ENCODE data around the gene ADPRHL1. TPM values are rescaled to one million over a fixed set of nuclear protein-coding genes. Genes with fewer than 3 reads are reported as not detected.

Gene ADPRHL1
- total RNA-seq, 1 donor from 2014 or later, result 484 TPM

- H3K27me3 ChIP-seq (ENCODE audit: low read depth), result no peaks in the 10 kb centered on the region
- no peaks in the 10 kb centered on the region for H3K9me3 ChIP-seq (replicated peaks)
- no peak for DNase-seq
- peak overlapping the region; percentile 61 for H3K27ac ChIP-seq (replicated peaks)
- peaks cover 51% of the 10 kb centered on the region for H3K36me3 ChIP-seq
- H3K4me1 ChIP-seq, result peaks cover 28% of the 10 kb centered on the region
- no peak overlapping the region for H3K4me3 ChIP-seq
- TF ChIP-seq, protein P1, sequence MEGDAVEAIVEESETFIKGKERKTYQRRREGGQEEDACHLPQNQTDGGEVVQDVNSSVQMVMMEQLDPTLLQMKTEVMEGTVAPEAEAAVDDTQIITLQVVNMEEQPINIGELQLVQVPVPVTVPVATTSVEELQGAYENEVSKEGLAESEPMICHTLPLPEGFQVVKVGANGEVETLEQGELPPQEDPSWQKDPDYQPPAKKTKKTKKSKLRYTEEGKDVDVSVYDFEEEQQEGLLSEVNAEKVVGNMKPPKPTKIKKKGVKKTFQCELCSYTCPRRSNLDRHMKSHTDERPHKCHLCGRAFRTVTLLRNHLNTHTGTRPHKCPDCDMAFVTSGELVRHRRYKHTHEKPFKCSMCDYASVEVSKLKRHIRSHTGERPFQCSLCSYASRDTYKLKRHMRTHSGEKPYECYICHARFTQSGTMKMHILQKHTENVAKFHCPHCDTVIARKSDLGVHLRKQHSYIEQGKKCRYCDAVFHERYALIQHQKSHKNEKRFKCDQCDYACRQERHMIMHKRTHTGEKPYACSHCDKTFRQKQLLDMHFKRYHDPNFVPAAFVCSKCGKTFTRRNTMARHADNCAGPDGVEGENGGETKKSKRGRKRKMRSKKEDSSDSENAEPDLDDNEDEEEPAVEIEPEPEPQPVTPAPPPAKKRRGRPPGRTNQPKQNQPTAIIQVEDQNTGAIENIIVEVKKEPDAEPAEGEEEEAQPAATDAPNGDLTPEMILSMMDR (IDR thresholded peaks at IDR 0.05; ENCODE audit: borderline replicate concordance), result no peak
- intact Hi-C loops (cut with micrococcal nuclease), result no loop called here
Measured at GRCh38 chr13:113433391-113433916, 19.8 kb downstream of the ADPRHL1 start.

GRCh38 chr13:113432506-113433270 is 20.6 kb downstream of the ADPRHL1 start:
- Histone ChIP-seq H3K4me1 (peaks cover 30% of the 10 kb centered on the region), H3K9me3 (replicated peaks) (no peaks in the 10 kb centered on the region), H3K36me3 (peaks cover 48% of the 10 kb centered on the region), H3K4me3 (no peak overlapping the region), H3K27me3 (ENCODE audit: low read depth) (no peaks in the 10 kb centered on the region), H3K27ac (replicated peaks) (peak overlapping the region; percentile 61)
- intact Hi-C loops (cut with micrococcal nuclease), result no loop called here
- TF ChIP-seq, protein P1 (IDR thresholded peaks at IDR 0.05; ENCODE audit: borderline replicate concordance), result no peak
- DNase-seq, result no peak

GRCh38 chr13:113431171-113431570 is 22.1 kb downstream of the ADPRHL1 start:
- Histone ChIP-seq H3K4me1 (peaks cover 30% of the 10 kb centered on the region), H3K27ac (replicated peaks) (peak overlapping the region; percentile 61), H3K36me3 (peaks cover 63% of the 10 kb centered on the region), H3K4me3 (no peak overlapping the region), H3K9me3 (replicated peaks) (no peaks in the 10 kb centered on the region), H3K27me3 (ENCODE audit: low read depth) (no peaks in the 10 kb centered on the region)
- DNase-seq, result no peak
- TF ChIP-seq, protein P1 (IDR thresholded peaks at IDR 0.05; ENCODE audit: borderline replicate concordance), result no peak
- intact Hi-C loops (cut with micrococcal nuclease), result no loop called here

- H3K4me1 ChIP-seq, result peaks cover 30% of the 10 kb centered on the region
- no peaks in the 10 kb centered on the region for H3K9me3 ChIP-seq (replicated peaks)
- intact Hi-C loops (cut with micrococcal nuclease), result no loop called here
- H3K27me3 ChIP-seq (ENCODE audit: low read depth), result no peaks in the 10 kb centered on the region
- no peak overlapping the region for H3K4me3 ChIP-seq
- TF ChIP-seq, protein P1 (IDR thresholded peaks at IDR 0.05; ENCODE audit: borderline replicate concordance), result no peak
- DNase-seq, result no peak
- peak overlapping the region; percentile 56 for H3K27ac ChIP-seq (replicated peaks)
- peaks cover 68% of the 10 kb centered on the region for H3K36me3 ChIP-seq
Measured at GRCh38 chr13:113430378-113431110, 22.7 kb downstream of the ADPRHL1 start.

DNA sequence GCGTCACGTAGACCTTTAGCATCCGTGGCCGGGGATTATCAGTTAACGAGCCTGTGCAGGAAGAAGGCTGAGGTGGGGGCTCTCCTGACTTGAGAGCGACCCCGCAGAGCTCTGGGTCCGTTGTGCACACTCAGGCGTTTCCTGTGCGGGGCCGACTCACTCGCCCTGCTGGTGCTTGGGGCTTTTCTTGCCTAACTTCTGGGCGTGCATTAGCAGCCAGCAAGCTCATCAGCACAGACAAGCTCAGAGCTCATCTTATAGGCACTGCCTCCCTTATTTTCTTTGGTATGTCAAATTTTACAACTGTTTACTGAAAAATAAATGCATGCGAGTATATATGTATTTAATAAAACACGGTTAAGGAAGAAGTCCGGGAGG is 23.7 kb downstream of the ADPRHL1 start:
- H3K4me1 ChIP-seq, result peaks cover 30% of the 10 kb centered on the region
- no peak overlapping the region for H3K4me3 ChIP-seq
- intact Hi-C loops (cut with micrococcal nuclease), result no loop called here
- DNase-seq, result no peak
- TF ChIP-seq, protein P1 (IDR thresholded peaks at IDR 0.05; ENCODE audit: borderline replicate concordance), result no peak
- H3K36me3 ChIP-seq, result peaks cover 68% of the 10 kb centered on the region
- no peaks in the 10 kb centered on the region for H3K9me3 ChIP-seq (replicated peaks)
- peak overlapping the region; percentile 48 for H3K27ac ChIP-seq (replicated peaks)
- no peaks in the 10 kb centered on the region for H3K27me3 ChIP-seq (ENCODE audit: low read depth)
